ENCODE measurements around the gene ADCY9.

The ADCY9 gene

DNA sequence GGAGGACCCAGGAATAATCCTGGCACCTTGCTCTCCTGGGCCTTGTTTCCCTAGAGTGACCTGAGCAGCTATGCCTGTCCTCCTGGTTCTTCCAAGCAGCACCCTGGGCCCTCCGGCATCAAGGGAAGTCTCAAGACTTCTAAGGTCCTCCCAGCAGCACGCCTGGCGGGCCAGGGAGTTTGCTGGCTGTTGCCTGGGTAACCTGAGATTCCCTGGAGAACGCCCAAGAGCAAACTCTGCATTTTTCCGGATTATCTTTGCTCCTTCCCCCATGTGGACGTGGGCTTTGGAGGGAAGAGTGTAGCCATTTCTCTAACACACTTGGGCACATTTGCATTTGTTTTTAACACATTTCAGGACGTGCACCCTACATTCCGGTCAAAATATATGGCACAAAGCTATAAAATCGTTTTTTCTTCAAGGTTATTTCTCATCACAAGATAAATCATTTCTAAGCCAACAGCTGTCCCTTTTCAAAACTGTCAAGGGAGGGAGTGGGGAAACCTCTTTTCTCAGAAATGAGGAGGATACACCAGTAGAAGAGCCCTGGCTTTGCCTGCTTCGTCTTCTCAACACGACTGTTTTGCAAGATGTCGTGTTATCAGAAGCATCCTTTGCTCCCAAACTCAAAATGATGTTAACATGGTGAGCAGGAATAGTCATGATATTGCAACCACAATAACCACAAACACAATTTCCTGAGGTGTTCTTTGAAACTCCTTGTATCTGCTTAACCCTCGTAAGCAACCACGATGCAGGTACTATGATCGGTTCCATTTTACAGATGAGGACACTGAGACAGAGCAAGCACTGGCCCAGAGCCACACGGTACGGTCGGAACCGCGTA, 116.5 kb downstream of the ADCY9 start:
- DNase-seq: no peak

- DNase-seq: peak; percentile 7
These were observed 117.3 kb downstream of the ADCY9 start for GRCh38 chr16:3998793-3999478.

DNA sequence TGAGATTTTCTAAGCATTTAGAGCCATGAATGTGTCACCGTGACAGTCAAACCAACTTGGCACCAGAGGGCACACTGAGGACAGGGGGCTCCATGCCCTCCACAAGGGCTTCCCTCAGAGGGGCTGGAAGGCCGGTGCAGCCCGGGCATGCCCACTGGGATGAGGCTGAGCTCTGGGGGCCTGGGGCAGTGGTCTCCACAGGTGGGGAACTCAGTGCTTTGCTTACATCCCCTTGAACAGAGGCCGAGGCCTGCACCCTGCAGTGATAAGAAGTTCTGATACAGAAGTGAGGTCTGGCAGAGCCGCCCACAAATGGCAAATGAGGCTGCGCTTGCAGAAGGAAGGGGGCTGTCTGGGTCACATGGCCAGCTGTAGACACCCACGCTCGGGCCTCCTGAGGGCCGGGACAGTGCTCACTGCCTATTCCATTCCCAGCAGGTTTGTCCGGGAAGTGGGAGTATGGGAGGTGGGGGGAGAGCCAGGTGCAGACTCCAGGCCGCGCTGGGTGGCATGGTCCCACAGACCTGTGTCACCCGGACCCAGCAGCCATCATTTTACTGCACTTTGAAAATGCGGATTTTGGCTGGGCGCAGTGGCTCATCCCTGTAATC, 118.9 kb downstream of the ADCY9 start:
- no peak for DNase-seq

GRCh38 chr16:3995001-3995400, 121.2 kb downstream of the ADCY9 start:
- no peak for DNase-seq

DNA sequence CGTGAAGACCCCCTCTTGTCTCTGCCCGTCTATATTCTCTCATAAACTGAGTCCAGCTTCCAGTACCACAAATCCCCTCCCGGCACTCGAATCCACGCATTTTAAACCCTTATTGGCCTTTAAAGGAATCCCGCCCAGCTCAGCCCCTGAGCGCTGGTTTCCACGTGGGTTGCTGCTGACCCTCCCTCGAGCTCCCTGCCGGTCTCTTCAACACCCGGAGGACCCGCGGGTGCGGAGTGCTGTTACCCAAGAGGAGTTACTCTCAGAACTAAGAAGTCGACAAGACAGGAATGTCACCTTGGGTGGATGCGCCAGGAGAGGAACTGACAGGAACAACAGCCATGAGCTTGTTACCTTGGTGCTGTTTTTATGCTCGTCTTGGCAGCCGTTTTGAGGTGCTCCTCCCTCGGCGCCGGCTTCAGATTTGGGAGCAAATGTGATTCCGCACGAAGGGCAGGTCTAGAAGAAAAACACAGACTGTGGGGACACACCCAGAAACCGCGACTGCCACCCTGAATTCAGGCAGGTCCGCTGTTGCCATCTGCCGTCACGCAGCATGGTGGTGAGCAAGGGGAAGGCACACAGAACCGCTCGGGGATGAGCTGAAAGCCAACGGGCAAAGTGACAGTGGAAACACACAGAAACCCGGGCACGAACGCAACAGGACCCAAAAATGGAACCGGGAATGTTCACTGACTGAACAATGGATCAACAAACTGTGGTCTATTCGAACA, 123.0 kb downstream of the ADCY9 start:
- DNase-seq: no peak

- no peak for DNase-seq
These were observed 123.8 kb downstream of the ADCY9 start for GRCh38 chr16:3992297-3993051.

- DNase-seq: no peak
These were observed 127.4 kb downstream of the ADCY9 start for GRCh38 chr16:3988824-3989223.

GRCh38 chr16:3988011-3988410, 128.2 kb downstream of the ADCY9 start:
- DNase-seq: no peak

DNA sequence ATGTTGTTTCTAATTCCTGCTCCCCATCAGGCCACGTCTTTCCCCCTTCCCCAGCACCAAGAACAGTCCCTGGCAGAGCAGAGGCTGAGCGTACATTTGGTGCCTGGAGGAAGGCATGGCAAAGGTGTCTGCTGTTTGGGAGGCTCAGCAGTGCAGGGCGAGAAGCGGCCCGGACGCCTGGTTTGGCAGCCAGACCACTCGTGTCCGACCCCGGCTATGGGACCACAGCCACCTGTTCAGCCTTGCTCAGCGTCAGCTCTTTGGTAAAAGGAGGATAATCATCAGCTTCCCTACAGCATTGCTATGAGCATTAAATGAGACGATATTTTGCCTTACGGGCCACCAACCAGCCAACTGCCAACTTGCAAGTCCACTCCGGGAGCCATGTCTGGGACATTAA, 129.0 kb downstream of the ADCY9 start:
- DNase-seq: no peak

DNA sequence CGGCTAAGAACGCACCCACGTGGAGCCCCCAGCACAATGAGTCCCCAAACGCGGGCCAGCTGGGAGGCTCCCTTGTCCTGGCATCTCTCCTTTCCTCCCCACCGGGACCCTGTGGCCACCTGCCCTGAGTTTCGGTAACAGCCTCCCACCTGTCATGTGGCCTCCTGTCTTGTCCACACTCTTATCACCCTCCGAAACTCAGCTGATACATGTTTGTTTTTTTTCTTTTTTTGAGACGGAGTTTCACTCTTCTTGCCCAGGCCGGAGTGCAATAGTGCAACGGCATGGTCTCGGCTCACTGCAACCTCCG, 130.1 kb downstream of the ADCY9 start:
- no peak for DNase-seq

GRCh38 chr16:3984111-3985060, 131.9 kb downstream of the ADCY9 start:
- no peak for DNase-seq

DNA sequence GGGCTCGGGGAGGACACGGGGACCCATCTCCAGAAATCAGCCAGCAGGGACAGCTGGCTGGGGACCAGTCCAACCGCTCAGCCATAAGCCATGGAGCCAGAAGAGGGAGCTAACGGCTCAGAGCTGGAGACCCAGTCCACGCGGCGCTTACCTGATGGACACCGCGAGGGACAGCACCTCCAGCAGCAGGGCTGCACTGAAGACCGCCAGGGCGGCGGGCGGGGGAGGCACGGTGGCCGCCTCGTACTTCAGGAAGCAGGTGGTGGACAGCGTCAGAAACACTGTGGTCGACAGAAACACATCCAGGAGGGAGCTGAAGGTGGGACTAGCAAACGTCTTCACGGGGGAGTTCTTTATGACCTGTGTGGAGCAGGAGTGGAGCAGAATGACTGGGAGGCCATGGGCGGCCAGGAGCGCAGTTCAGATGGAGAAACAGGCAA, 133.1 kb downstream of the ADCY9 start:
- peak; percentile 31 for DNase-seq

- no peak for DNase-seq
These were observed 134.0 kb downstream of the ADCY9 start for GRCh38 chr16:3982216-3982615.

DNA sequence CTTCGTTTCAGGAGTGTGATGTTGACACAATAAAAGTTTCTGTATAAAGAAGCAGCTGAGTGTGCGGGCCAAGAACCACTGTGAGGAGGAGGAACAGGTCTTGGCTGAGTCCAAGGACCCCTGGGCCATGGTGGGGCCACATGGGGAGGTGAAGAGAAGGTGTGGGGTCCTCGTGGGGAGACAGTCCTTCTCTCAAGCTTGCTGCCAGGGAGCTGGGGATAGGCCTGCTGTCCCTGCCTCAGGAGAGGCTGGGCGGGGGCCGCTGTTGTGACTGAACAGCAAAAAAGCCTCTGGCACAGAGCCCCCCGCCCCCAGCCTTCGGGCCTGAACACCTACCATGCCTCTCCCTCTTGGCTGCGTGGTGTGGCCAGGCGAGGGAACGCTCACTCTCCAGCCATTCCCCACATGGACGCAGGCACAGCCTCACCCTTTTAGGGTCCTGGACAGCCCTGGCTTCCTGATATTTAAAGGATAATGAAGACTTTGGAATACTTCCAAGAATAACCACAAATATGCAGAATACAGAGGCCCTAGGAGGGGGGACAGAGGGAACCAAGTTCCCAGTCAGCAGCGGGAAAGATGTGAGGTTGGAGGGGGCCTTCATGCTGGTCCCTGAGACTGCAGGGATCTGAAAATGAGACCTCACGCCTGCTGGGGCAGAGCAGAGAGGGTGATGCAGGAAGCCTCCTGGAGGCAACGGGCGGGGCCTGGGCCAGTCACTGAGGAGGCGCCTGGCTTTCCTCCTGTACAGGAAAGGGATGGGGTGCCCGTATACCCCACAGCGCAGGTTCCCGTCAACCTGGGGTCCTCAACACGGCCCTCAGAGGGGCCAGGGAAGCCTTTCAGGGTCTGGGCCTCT, 135.8 kb downstream of the ADCY9 start:
- DNase-seq: no peak

- no peak for DNase-seq
These were observed 136.7 kb downstream of the ADCY9 start for GRCh38 chr16:3979518-3979917.

- DNase-seq: no peak
These were observed 137.2 kb downstream of the ADCY9 start for GRCh38 chr16:3979070-3979469.

DNA sequence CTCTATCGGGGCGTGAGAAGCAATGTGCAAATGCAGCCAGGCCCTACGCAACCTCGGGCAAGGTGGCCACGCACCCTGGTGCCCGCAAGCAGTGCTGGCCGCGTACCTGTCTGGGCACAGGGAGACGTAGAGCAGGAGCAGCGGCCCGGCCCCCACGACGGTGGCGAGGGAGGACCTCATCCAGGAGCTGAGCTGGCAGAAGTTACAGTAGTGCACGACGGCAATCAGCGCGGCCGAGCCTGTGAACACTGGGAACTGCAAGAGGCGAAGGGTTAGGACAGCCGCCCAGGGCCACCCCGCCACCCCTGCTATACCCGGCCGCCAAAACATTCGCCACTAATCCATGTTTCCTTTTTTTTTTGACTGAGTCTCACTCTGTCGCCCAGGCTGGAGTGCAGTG, 138.9 kb downstream of the ADCY9 start:
- no peak for DNase-seq

DNA sequence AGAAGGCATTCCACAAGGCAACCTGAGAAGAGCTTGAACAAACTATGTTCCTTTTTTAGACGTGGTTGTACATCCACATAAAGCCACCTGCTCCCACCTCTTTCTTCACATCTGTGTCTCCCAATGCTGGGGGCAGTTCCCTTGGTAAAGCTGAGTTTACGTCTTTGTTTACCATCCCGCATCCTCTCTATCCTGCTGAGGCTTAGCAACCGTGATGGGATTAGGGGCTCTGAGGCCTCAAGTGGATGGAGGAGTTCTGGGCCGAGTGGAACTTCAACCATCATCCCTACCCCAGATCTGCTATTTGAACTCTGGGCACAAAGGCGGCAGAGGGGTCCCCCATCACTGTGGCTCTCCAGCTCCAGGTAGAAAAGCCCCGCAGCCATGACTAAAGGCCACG, 141.5 kb downstream of the ADCY9 start:
- DNase-seq: no peak

GRCh38 chr16:3971706-3972105, 144.5 kb downstream of the ADCY9 start:
- DNase-seq: no peak

DNA sequence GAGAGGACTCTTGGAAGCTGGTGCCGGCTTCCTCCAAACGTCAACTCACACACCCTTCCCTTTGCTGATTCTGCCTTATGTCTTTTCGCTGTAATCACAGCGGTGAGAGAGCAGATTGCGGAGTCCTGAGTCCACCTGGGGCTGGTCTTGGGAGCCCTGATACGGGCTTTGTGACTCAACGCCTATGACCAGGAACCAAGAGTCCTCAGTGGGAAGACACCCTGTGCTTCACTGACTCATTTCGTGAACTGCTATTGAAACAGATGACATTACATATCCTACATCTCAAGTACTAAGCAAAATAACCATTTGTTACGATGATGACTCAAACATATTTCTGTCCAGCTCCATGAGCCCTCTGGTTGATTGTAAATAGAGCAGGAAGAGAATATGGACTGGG, 145.0 kb downstream of the ADCY9 start:
- DNase-seq: no peak

DNA sequence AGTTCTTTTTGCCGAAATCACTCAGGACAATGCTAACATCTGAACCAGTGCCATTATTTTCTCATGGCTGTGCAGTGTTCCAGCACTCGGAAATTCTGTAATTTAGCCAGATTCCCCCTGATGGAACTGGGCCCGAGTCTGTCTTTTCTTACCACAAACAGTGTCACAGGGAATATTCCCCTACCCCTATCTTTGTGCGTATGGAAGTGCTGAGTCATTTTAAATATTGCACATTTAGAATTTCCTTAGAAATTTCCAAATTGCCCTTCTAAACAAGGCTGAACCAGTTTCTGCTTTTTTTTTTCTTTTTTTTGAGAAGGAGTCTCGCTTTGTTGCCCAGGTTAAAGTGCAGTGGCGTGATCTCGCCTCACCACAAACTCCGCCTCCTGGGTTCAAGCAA, 147.7 kb downstream of the ADCY9 start:
- DNase-seq: no peak

Data from NCI-H1694 treated with DMSO at 0.1 percent for 48 hours (cell line).